Spleen (tissue), 7 donors: ENCODE results near the gene GJA9.

Experiments used
- CTCF ChIP-seq, 11 experiments: fragments of 200-600 bp in 7 of 11; fragments of 450-650 bp in 4 of 11; sonication (generic) in 4 of 11; IDR thresholded peaks in 8 of 11; conservative IDR thresholded peaks in 3 of 11; 1 replicate in 7 of 11; 2 replicates in 4 of 11; pipeline versions ENCODE4 v1.4.0 to v1.8.0; 2016 to 2021; ENCODE audit warnings: antibody characterized with exemption in 11 of 11, inconsistent platforms in 4 of 11, mild to moderate bottlenecking in 1 of 11
- POLR2A ChIP-seq, 3 donors: fragments of 450-650 bp; IDR thresholded peaks; one replicate each; pipeline ENCODE4 v1.5.1; 2017; ENCODE audit warnings: antibody characterized with exemption in 3 of 3, mild to moderate bottlenecking in 1 of 3
- POLR2AphosphoS5 ChIP-seq, 3 donors: sonication (generic); formaldehyde crosslinking; IDR thresholded peaks; one replicate each; pipeline ENCODE4 v1.5.1; 2017; ENCODE audit warnings: antibody characterized with exemption in 3 of 3
- donor health status: DM: no; HTN: no; CAD: no; lungs with moderate emphysema.
- donor health status: DM: no; HTN: no; CAD: no.
- donor health status: DM: no; HTN: no; CAD: no.

- no peak for TF ChIP-seq CTCF (IDR thresholded peaks at IDR 0.05 in 8 of 11, conservative IDR thresholded peaks at IDR 0.05 in 3 of 11)
- TF ChIP-seq POLR2A (IDR thresholded peaks at IDR 0.05): no peak
- TF ChIP-seq POLR2AphosphoS5 (IDR thresholded peaks at IDR 0.05): no peak
Observed at GRCh38 chr1:38889589-38889988, 8.2 kb upstream of the GJA9 start.
